ENCODE data around the gene CFAP91.
A peak's percentile ranks its signal among the peaks of the same experiment; 100 is the strongest.

The CFAP91 gene

GRCh38 chr3:119660474-119661440 lies 42.1 kb upstream of the CFAP91 start, which contains the start of gene POPDC2:
Gene POPDC2, minus strand, starts transcription at chr3:119660589. Its CDS starts 166 bp downstream, at chr3:119660423.
- peaks cover 15% of the 10 kb centered on the region for H3K4me1 Mint-ChIP-seq
- no peaks in the 10 kb centered on the region for H3K36me3 Mint-ChIP-seq (ENCODE audit: low read depth)
- H3K27ac Mint-ChIP-seq: peak within 1 kb of the TSS; percentile 29
- H3K4me3 Mint-ChIP-seq: no peak within 1 kb of the TSS
- no peak for TF ChIP-seq CTCF (IDR thresholded peaks at IDR 0.05)
- H3K9me3 Mint-ChIP-seq: no peaks in the 10 kb centered on the region
- no peaks in the 10 kb centered on the region for H3K27me3 Mint-ChIP-seq (ENCODE audit: low read depth, poor library complexity)
- DNase-seq: no peak

- Mint-ChIP-seq H3K27ac (no peak overlapping the region), H3K36me3 (ENCODE audit: low read depth) (no peaks in the 10 kb centered on the region), H3K27me3 (ENCODE audit: low read depth, poor library complexity) (no peaks in the 10 kb centered on the region), H3K9me3 (no peaks in the 10 kb centered on the region), H3K4me1 (peaks cover 15% of the 10 kb centered on the region), H3K4me3 (no peak overlapping the region)
- DNase-seq: no peak
- TF ChIP-seq CTCF (IDR thresholded peaks at IDR 0.05): no peak
These were observed 40.0 kb upstream of the CFAP91 start for GRCh38 chr3:119662604-119663373.

GRCh38 chr3:119663885-119664284 lies 38.9 kb upstream of the CFAP91 start:
- H3K36me3 Mint-ChIP-seq (ENCODE audit: low read depth): no peaks in the 10 kb centered on the region
- TF ChIP-seq CTCF (IDR thresholded peaks at IDR 0.05): no peak
- no peak overlapping the region for H3K27ac Mint-ChIP-seq
- no peaks in the 10 kb centered on the region for H3K27me3 Mint-ChIP-seq (ENCODE audit: low read depth, poor library complexity)
- H3K4me3 Mint-ChIP-seq: no peak overlapping the region
- DNase-seq: no peak
- H3K9me3 Mint-ChIP-seq: no peaks in the 10 kb centered on the region
- H3K4me1 Mint-ChIP-seq: peaks cover 15% of the 10 kb centered on the region

- Mint-ChIP-seq H3K27me3 (ENCODE audit: low read depth, poor library complexity) (no peaks in the 10 kb centered on the region), H3K4me3 (no peak overlapping the region), H3K9me3 (no peaks in the 10 kb centered on the region), H3K36me3 (ENCODE audit: low read depth) (peaks cover 5% of the 10 kb centered on the region), H3K27ac (no peak overlapping the region), H3K4me1 (peaks cover 15% of the 10 kb centered on the region)
- no peak for TF ChIP-seq CTCF (IDR thresholded peaks at IDR 0.05)
- no peak for DNase-seq
These were observed 38.5 kb upstream of the CFAP91 start for GRCh38 chr3:119664370-119664769.

- H3K9me3 Mint-ChIP-seq: no peaks in the 10 kb centered on the region
- peaks cover 15% of the 10 kb centered on the region for H3K4me1 Mint-ChIP-seq
- no peak overlapping the region for H3K4me3 Mint-ChIP-seq
- H3K36me3 Mint-ChIP-seq (ENCODE audit: low read depth): peaks cover 10% of the 10 kb centered on the region
- no peak overlapping the region for H3K27ac Mint-ChIP-seq
- TF ChIP-seq CTCF (IDR thresholded peaks at IDR 0.05): no peak
- no peaks in the 10 kb centered on the region for H3K27me3 Mint-ChIP-seq (ENCODE audit: low read depth, poor library complexity)
- DNase-seq: no peak
These were observed 37.9 kb upstream of the CFAP91 start for GRCh38 chr3:119664850-119665379.
